ENCODE data around the gene RAI2. TPM values are rescaled to one million over a fixed set of nuclear protein-coding genes. Genes with fewer than 3 reads are reported as not detected.

Gene RAI2
- total RNA-seq, 1 donor from 2014 or later: not detected

- no peaks in the 10 kb centered on the region for H4K20me1 ChIP-seq (ENCODE audit: low read depth)
- no peaks in the 10 kb centered on the region for H3K4me1 ChIP-seq
- no peaks in the 10 kb centered on the region for H3K79me2 ChIP-seq (ENCODE audit: low read depth)
- H3K36me3 ChIP-seq: no peaks in the 10 kb centered on the region
- no peak overlapping the region for H3K4me2 ChIP-seq
- H3K27ac ChIP-seq: no peak overlapping the region
- no peak overlapping the region for H3K4me3 ChIP-seq
- no peaks in the 10 kb centered on the region for H3K9me3 ChIP-seq (ENCODE audit: low read depth)
- Mint-ChIP-seq H3K27ac (no peak overlapping the region), H3K9me3 (peaks cover 9% of the 10 kb centered on the region), H3K36me3 (no peaks in the 10 kb centered on the region), H3K27me3 (ENCODE audit: insufficient read depth, low read depth) (peaks cover 12% of the 10 kb centered on the region), H3K4me1 (peaks cover 15% of the 10 kb centered on the region), H3K4me3 (no peak overlapping the region)
- no peaks in the 10 kb centered on the region for H3F3A ChIP-seq (ENCODE audit: low read depth)
- no peaks in the 10 kb centered on the region for H3K27me3 ChIP-seq
- H3K9ac ChIP-seq: no peak overlapping the region
- TF ChIP-seq CTCF (IDR thresholded peaks at IDR 0.05): no peak
- no peak for DNase-seq (ENCODE audit: low spot score)
- no peak overlapping the region for H2AFZ ChIP-seq (replicated peaks)
Observed at GRCh38 chrX:17831255-17831654, 29.8 kb downstream of the RAI2 start.

- no peaks in the 10 kb centered on the region for H4K20me1 ChIP-seq (ENCODE audit: low read depth)
- no peak for TF ChIP-seq EZH2 (IDR thresholded peaks at IDR 0.05)
- TF ChIP-seq CTCF (IDR thresholded peaks at IDR 0.05): no peak
- no peak for TF ChIP-seq EZH2phosphoT487 (IDR thresholded peaks at IDR 0.05)
- no peaks in the 10 kb centered on the region for H3K27me3 ChIP-seq
- Mint-ChIP-seq H3K27ac (no peak overlapping the region), H3K27me3 (ENCODE audit: insufficient read depth, low read depth) (peaks cover 12% of the 10 kb centered on the region), H3K9me3 (peaks cover 9% of the 10 kb centered on the region), H3K4me3 (no peak overlapping the region), H3K36me3 (no peaks in the 10 kb centered on the region), H3K4me1 (peaks cover 11% of the 10 kb centered on the region)
- DNase-seq (ENCODE audit: low spot score): no peak
- no peak overlapping the region for H2AFZ ChIP-seq (replicated peaks)
- H3K4me1 ChIP-seq: no peaks in the 10 kb centered on the region
- H3K9ac ChIP-seq: no peak overlapping the region
- H3K9me3 ChIP-seq (ENCODE audit: low read depth): no peaks in the 10 kb centered on the region
- no peaks in the 10 kb centered on the region for H3K79me2 ChIP-seq (ENCODE audit: low read depth)
- H3K4me2 ChIP-seq: no peak overlapping the region
- no peaks in the 10 kb centered on the region for H3K36me3 ChIP-seq
- H3F3A ChIP-seq (ENCODE audit: low read depth): no peaks in the 10 kb centered on the region
- H3K4me3 ChIP-seq: no peak overlapping the region
- H3K27ac ChIP-seq: no peak overlapping the region
Observed at GRCh38 chrX:17830211-17830610, 30.9 kb downstream of the RAI2 start.

- TF ChIP-seq CTCF (IDR thresholded peaks at IDR 0.05) (no peak), EZH2phosphoT487 (IDR thresholded peaks at IDR 0.05) (no peak), EZH2 (IDR thresholded peaks at IDR 0.05) (no peak)
- Histone ChIP-seq H3F3A (ENCODE audit: low read depth) (no peaks in the 10 kb centered on the region), H4K20me1 (ENCODE audit: low read depth) (no peaks in the 10 kb centered on the region), H3K27me3 (no peaks in the 10 kb centered on the region), H3K27ac (no peak overlapping the region), H3K4me3 (no peak overlapping the region), H3K79me2 (ENCODE audit: low read depth) (no peaks in the 10 kb centered on the region), H3K9me3 (ENCODE audit: low read depth) (no peaks in the 10 kb centered on the region), H3K4me2 (no peak overlapping the region), H3K36me3 (no peaks in the 10 kb centered on the region), H3K9ac (no peak overlapping the region), H2AFZ (replicated peaks) (no peak overlapping the region), H3K4me1 (no peaks in the 10 kb centered on the region)
- Mint-ChIP-seq H3K27ac (no peak overlapping the region), H3K36me3 (no peaks in the 10 kb centered on the region), H3K9me3 (peaks cover 14% of the 10 kb centered on the region), H3K27me3 (ENCODE audit: insufficient read depth, low read depth) (peaks cover 12% of the 10 kb centered on the region), H3K4me3 (no peak overlapping the region), H3K4me1 (peaks cover 10% of the 10 kb centered on the region)
- DNase-seq (ENCODE audit: low spot score): no peak
Observed at GRCh38 chrX:17829566-17829965, 31.5 kb downstream of the RAI2 start.

- Histone ChIP-seq H3K36me3 (no peaks in the 10 kb centered on the region), H3K27me3 (no peaks in the 10 kb centered on the region), H2AFZ (replicated peaks) (no peak overlapping the region), H3K27ac (no peak overlapping the region), H3K9ac (no peak overlapping the region), H3K4me1 (no peaks in the 10 kb centered on the region), H3K9me3 (ENCODE audit: low read depth) (no peaks in the 10 kb centered on the region), H3K4me3 (no peak overlapping the region), H3F3A (ENCODE audit: low read depth) (no peaks in the 10 kb centered on the region), H4K20me1 (ENCODE audit: low read depth) (no peaks in the 10 kb centered on the region), H3K79me2 (ENCODE audit: low read depth) (no peaks in the 10 kb centered on the region), H3K4me2 (no peak overlapping the region)
- peaks cover 12% of the 10 kb centered on the region for H3K27me3 Mint-ChIP-seq (ENCODE audit: insufficient read depth, low read depth)
- DNase-seq (ENCODE audit: low spot score): no peak
- H3K36me3 Mint-ChIP-seq: no peaks in the 10 kb centered on the region
- no peak overlapping the region for H3K27ac Mint-ChIP-seq
- peaks cover 14% of the 10 kb centered on the region for H3K9me3 Mint-ChIP-seq
- peaks cover 14% of the 10 kb centered on the region for H3K4me1 Mint-ChIP-seq
- TF ChIP-seq CTCF (IDR thresholded peaks at IDR 0.05) (no peak), EZH2phosphoT487 (IDR thresholded peaks at IDR 0.05) (no peak), EZH2 (IDR thresholded peaks at IDR 0.05) (no peak)
- H3K4me3 Mint-ChIP-seq: no peak overlapping the region
Observed at GRCh38 chrX:17828171-17828570, 32.9 kb downstream of the RAI2 start.
